Activated CD4-positive, alpha-beta T cell treated with anti-CD3 and anti-CD28 coated beads, Interleukin-2, amount 50 U/mL, for 24 hours (primary cell): ENCODE data around the gene NKX1-1.
"Not testable (repeated sequence)": the region's sequence is repeated elsewhere in the genome, so short reads cannot be mapped to it uniquely, and the experiment has no call there.

Experiments used
- DNase-seq, 2 donors: peaks; one replicate each; pipeline ENCODE4 v3.0.0-alpha.2; 2020; ENCODE audit warnings: low read depth in 1 of 2, low spot score in 1 of 2

NKX1-1 gene

DNA sequence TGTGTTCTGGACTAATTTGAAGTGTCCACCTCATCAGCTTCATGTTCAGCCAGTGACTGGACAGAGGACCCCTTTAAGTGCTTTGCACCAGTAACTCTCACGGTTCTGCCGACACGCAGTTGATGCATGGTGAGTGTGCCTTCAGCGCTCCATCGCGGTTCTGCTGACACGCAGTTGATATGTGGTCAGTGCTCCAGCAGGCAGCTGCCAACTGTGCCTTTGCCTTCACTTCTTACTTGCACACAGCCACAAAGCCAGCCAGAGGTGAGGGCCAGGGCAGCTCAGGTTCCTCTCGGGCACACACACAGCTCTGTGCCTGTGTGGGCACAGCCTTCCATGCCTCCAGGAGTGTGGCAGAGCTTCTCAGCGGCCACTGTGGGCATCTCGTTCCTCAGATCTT is 12.4 kb downstream of the NKX1-1 start:
- no peak for DNase-seq

DNA sequence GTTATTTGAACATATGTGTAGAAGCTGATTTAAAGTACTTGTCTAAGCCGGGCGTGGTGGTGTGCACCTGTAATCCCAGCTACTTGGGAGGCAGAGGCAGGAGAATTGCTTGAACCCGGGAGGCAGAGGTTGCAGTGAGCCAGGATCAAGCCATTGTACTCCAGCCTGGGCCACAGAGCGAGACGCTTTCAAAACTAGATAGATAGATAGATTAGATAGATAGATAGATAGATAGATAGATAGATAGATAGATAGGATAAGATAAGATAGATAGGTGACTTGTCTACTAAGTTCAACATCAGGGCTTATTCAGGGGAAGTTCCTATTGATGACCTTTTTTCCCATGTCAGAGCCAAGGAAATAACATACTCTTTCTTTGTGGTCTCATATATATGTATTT is 12.9 kb downstream of the NKX1-1 start:
- DNase-seq: not testable (repeated sequence)

- no peak for DNase-seq
Measured at GRCh38 chr4:1385373-1386340, 20.6 kb downstream of the NKX1-1 start.

- DNase-seq: no peak
Measured at GRCh38 chr4:1384675-1385372, 21.4 kb downstream of the NKX1-1 start.

GRCh38 chr4:1383728-1384591 is 22.3 kb downstream of the NKX1-1 start:
- DNase-seq: no peak

DNA sequence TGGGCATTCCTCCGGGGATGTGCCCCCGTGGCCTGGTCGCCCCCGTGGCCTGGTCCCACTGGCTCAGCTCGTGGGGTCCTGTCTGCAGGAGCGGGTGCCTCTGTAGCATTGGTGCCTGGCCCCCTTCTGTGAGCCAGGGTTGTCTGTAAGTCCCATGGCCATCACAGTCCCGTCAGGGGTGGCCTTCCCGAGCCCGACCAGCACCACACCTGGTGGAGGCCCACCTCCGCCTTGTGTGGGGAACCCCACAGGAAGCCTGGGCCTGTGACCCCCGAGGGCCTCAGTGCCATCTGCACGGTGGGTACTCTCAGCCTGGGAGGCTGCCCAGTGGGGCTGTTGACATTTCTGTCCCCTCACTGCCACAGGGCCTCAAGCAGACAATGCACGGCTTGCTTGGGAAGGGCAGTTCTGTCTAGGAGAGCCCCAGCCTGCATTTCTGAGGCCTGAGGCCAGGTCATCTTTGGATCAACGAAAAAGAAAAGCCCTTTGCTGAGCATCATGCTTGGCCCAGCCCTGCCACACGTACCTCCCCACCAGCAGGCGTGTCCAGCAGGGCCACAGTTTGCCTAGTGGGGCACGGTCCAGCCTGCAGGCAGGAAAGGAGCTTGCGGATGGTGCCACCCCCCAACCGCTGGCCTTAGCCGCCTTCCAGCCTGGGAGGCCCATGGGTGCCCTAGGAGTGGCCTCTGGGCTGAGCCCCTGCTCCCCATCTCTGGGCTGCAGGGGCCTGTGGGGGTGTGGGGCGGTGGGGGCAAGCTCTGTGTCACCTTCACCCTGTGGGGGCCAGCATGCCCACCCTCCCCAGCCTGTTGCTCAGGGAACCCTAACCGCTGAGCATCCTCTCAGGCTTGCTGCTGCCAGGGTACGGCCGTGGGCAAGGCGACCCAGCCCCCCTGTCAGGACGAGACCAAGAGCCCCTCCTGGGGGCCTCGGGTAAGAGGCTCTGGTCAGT is 23.2 kb downstream of the NKX1-1 start:
- DNase-seq: no peak

- no peak for DNase-seq
Measured at GRCh38 chr4:1381944-1382541, 24.2 kb downstream of the NKX1-1 start.

GRCh38 chr4:1381181-1381621 is 25.0 kb downstream of the NKX1-1 start:
- DNase-seq: no peak

GRCh38 chr4:1380368-1381151 is 25.7 kb downstream of the NKX1-1 start:
- no peak for DNase-seq

DNA sequence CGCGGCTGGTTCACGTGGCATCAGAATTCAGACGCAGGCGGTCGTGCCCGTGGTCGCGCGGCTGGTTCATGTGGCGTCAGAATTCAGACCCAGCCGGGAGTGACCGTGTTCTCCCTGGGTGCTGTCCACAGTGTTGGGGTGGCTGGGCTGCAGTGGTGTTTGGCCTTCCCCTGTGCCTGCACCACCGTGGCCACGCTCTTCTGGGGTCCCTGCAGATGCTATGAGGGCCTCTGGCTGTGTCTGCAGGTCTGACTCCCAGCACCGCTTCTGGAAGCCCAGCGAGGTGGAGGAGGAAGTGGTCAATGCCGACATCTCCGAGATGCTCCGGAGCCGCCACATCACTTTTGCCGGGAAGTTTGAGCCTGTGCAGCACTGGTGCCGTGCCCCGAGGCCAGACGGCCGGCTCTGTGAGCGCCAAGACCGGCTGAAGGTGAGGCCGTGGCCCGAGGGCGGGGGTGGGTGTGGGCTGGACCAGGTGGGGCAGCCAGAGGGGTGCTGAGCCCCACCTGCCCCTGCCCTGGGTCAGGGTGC is 26.4 kb downstream of the NKX1-1 start:
- DNase-seq: no peak

DNA sequence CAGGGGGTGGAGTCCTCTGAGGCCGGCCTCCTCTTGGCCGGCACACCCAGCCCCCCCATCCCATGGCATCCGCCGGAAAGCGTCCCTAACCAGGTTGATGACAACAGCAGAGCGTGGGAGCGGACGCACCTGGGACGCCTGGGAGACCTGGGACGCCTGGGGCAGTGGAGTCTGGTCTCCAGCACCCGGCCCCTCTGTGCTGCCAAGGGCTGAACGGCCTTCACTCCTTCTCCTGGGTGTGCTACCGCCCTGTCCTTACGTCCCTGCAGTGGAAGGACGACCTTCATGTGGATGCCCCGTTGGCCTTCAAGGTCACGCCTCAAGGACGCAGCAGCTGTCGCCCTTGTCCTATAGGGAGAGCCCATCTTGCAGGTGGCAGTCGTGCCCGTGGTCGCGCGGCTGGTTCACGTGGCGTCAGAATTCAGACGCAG is 26.9 kb downstream of the NKX1-1 start:
- DNase-seq: no peak

DNA sequence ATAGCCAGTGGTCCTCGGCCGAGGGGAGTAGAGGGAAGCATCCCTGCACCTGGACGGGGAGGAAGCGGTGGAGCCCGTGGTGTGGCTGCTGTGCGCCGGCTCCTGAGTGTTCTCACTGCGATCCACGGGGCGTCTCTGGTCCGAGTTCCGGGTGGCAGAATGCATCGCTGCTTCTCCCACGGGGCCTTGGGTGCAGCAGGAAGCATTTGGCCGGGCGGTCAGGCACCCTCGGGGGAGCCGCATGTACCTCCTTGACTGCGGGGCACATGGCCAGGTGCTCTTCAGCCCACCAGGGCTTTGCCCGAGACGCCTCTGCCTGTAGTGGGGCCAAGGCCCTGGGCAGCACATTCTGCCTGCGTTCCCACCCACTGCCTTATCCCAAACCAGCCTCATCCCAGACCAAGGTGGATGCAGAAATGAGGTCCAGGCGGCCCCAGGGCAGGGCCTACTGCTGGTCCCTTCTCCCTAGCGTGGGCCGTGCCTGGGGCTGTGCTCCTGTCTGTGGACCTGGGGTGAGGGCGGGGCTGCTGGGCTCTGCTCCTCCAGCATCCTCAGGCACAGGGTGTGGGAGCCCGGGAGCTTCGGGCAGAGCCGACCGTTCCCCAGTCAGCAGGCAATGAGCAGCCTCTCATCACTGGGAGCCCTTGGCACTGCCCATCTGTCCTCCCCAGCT is 27.5 kb downstream of the NKX1-1 start:
- DNase-seq: no peak

GRCh38 chr4:1377606-1378261 is 28.5 kb downstream of the NKX1-1 start:
- no peak for DNase-seq

- no peak for DNase-seq
Measured at GRCh38 chr4:1376841-1377605, 29.2 kb downstream of the NKX1-1 start.

DNA sequence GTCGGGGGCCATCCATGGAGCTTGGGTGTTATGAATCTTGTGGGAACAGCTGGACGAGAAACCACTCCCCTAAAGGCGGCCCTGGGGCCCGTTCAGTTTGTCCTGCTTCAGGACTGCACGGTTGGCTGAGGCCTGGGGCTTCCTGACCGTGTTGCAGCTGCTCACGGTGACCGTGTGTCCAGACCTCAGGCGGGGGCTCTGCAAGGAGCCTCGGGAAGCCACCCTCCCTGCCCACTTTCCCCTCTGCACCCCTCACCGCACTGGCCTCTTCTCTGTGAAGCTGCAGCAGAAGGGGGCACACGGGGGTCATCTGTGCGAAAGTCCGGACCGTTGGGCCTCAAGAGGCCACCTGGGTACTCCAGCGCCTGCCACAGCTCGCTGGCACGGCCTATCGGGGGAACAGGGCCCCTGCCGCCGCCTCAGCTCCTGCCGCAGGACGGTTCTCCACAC is 29.8 kb downstream of the NKX1-1 start:
- DNase-seq: no peak

DNA sequence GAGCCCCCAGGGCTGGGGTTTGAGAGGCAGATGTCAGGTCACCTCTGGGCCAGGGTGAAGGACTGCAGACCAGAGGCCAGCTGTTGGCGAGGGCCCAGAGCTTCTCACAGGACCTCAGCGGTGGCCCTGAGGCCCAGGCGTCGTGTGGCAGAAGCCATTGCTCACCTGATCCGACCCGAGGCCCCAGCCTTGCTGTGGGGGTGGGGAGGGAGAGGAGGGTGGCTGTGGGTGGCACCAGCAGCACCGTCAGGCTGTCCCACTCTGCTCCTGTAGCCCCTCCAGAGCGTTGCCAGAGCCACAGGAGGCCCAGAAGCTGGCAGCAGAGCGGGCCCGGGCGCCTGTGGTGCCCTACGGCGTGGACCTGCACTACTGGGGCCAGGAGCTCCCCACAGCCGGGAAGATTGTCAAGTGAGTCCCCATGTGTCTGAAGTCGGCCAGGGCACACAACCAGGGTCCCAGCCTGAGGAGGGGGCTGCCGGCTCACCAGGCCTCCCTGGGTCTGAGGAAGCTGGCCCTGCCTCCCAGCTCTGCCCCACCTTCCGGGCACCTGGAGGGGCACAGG is 30.4 kb downstream of the NKX1-1 start:
- DNase-seq: no peak
